GM23338 (cell line): Measurements from ENCODE around the gene ATP13A4. TPM values are rescaled to one million over a fixed set of nuclear protein-coding genes. Genes with fewer than 3 reads are reported as not detected.

Experiments used
- ATAC-seq: fragments of 200-7000 bp; cut with Tn5 transposase; 3 replicates; pipeline ENCODE4 v1.9.1; 2020
- DNase-seq: peaks from one replicate; pipeline ENCODE4 v3.0.0-alpha.2; 2015; ENCODE audit warnings: low spot score
- H2AFZ ChIP-seq: fragments of 200-600 bp; sonication (generic); 2 replicates; pipeline ENCODE4 v1.8.0; 2016; ENCODE audit warnings: antibody characterized with exemption, mild to moderate bottlenecking, moderate library complexity
- H3F3A ChIP-seq: fragments of 200-600 bp; sonication (generic); replicated peaks from 2 replicates; pipeline ENCODE4 v1.8.0; 2017; ENCODE audit warnings: antibody characterized with exemption, mixed run types, low read depth
- H3K27ac ChIP-seq: fragments of 200-600 bp; sonication (generic); 2 replicates; pipeline ENCODE4 v1.6.1; 2016; ENCODE audit warnings: low read depth
- H3K27me3 ChIP-seq: fragments of 200-600 bp; sonication (generic); 2 replicates; pipeline ENCODE4 v1.8.0; 2016; ENCODE audit warnings: mild to moderate bottlenecking, mixed run types, moderate library complexity; ENCODE audit not compliant: insufficient read depth
- H3K36me3 ChIP-seq: fragments of 200-600 bp; sonication (generic); 2 replicates; pipeline ENCODE4 v1.8.0; 2016; ENCODE audit warnings: mild to moderate bottlenecking; ENCODE audit not compliant: insufficient read depth
- H3K4me1 ChIP-seq: fragments of 200-600 bp; sonication (generic); 2 replicates; pipeline ENCODE4 v1.8.0; 2016; ENCODE audit warnings: mild to moderate bottlenecking, moderate library complexity; ENCODE audit not compliant: insufficient read depth
- H3K4me2 ChIP-seq: fragments of 200-600 bp; sonication (generic); 2 replicates; pipeline ENCODE4 v1.7.1; 2017; ENCODE audit warnings: mixed run types
- H3K4me3 ChIP-seq: fragments of 200-600 bp; sonication (generic); 2 replicates; pipeline ENCODE4 v1.6.1; 2016; ENCODE audit warnings: mixed run types
- H3K79me2 ChIP-seq: fragments of 200-600 bp; sonication (generic); replicated peaks from 2 replicates; pipeline ENCODE4 v1.8.0; 2017; ENCODE audit warnings: mild to moderate bottlenecking; ENCODE audit not compliant: insufficient read depth
- H3K9me2 ChIP-seq: fragments of 200-600 bp; sonication (generic); 2 replicates; pipeline ENCODE4 v1.8.0; 2017; ENCODE audit not compliant: insufficient read depth
- H4K20me1 ChIP-seq: fragments of 200-600 bp; sonication (generic); replicated peaks from 2 replicates; pipeline ENCODE4 v1.8.0; 2017; ENCODE audit warnings: mild to moderate bottlenecking; ENCODE audit not compliant: insufficient read depth
- H3K27ac Mint-ChIP-seq: 2 replicates; pipeline ENCODE4 v1.8.0; 2020; ENCODE audit warnings: inconsistent platforms, mild to moderate bottlenecking, moderate library complexity, mixed read lengths
- H3K27me3 Mint-ChIP-seq: 3 replicates; pipeline ENCODE4 v1.8.0; 2022; ENCODE audit warnings: low read depth, mild to moderate bottlenecking, moderate library complexity, mixed read lengths, inconsistent platforms; ENCODE audit not compliant: insufficient read depth, poor library complexity
- H3K36me3 Mint-ChIP-seq: 3 replicates; pipeline ENCODE4 v1.8.0; 2021; ENCODE audit warnings: low read depth, mild to moderate bottlenecking, inconsistent platforms, moderate library complexity, mixed read lengths
- H3K4me1 Mint-ChIP-seq: 3 replicates; pipeline ENCODE4 v1.8.0; 2020; ENCODE audit warnings: mild to moderate bottlenecking, inconsistent platforms, mixed read lengths
- H3K4me3 Mint-ChIP-seq: 3 replicates; pipeline ENCODE4 v1.8.0; 2021; ENCODE audit warnings: moderate library complexity, mild to moderate bottlenecking, inconsistent platforms, mixed read lengths
- H3K9me3 Mint-ChIP-seq: 3 replicates; pipeline ENCODE4 v1.8.0; 2020; ENCODE audit warnings: moderate library complexity, mild to moderate bottlenecking, inconsistent platforms, mixed read lengths
- CREB1 ChIP-seq: fragments of 250-450 bp; sonication (Bioruptor Pico); IDR thresholded peaks from 2 replicates; pipeline ENCODE4 v1.5.0; 2020; ENCODE audit warnings: low read depth, mild to moderate bottlenecking, moderate library complexity
- EZH2 ChIP-seq: fragments of 200-600 bp; sonication (generic); IDR thresholded peaks from one replicate; pipeline ENCODE4 v1.8.0; 2017; ENCODE audit warnings: antibody characterized with exemption, mild to moderate bottlenecking, low read depth; ENCODE audit not compliant: unreplicated experiment
- EZH2phosphoT487 ChIP-seq: fragments of 200-600 bp; sonication (generic); IDR thresholded peaks from one replicate; pipeline ENCODE4 v1.8.1; 2018; ENCODE audit warnings: antibody characterized with exemption; ENCODE audit not compliant: unreplicated experiment
- JUNB ChIP-seq: IDR thresholded peaks from one replicate; pipeline ENCODE4 v1.6.1; 2016; ENCODE audit warnings: antibody characterized with exemption; ENCODE audit not compliant: unreplicated experiment
- NANOG ChIP-seq: IDR thresholded peaks from 2 replicates; pipeline ENCODE4 v1.6.1; 2016; ENCODE audit warnings: antibody characterized with exemption, borderline replicate concordance
- POLR2AphosphoS5 ChIP-seq: IDR thresholded peaks from 2 replicates; pipeline ENCODE4 v1.6.1; 2016; ENCODE audit warnings: antibody characterized with exemption, low read depth
- ZNF331 ChIP-seq: fragments of 250-450 bp; sonication (Bioruptor Pico); IDR thresholded peaks from 2 replicates; pipeline ENCODE4 v1.5.0; 2020; ENCODE audit warnings: low read depth, mild to moderate bottlenecking, moderate library complexity
- polyA plus RNA-seq: library from polyadenylated mRNA; unstranded; fragments of >200 nt; fragmentation: Nextera tagmentation; extraction: Ambion mirVana; gene quantifications from 2 replicates; pipeline ENCODE4 v1.2.1, GENCODE V29; 2016
- total RNA-seq: library from RNA; depleted of rRNA; stranded (reverse); fragments of >200 nt; shearing (Covaris generic); gene quantifications from 2 replicates; pipeline ENCODE4 v1.2.3, GENCODE V29; 2014
- TF ChIP-seq, protein P1 (sequence below): IDR thresholded peaks from 2 replicates; pipeline ENCODE4 v1.6.1; 2016; ENCODE audit warnings: antibody characterized with exemption
- TF ChIP-seq, protein P2 (sequence below): IDR thresholded peaks from one replicate; pipeline ENCODE4 v1.6.1; 2018; ENCODE audit warnings: antibody characterized with exemption; ENCODE audit not compliant: unreplicated experiment

ATP13A4 gene
- total and polyA plus RNA-seq, 2 experiments from 2014 or later, result not detected

DNA sequence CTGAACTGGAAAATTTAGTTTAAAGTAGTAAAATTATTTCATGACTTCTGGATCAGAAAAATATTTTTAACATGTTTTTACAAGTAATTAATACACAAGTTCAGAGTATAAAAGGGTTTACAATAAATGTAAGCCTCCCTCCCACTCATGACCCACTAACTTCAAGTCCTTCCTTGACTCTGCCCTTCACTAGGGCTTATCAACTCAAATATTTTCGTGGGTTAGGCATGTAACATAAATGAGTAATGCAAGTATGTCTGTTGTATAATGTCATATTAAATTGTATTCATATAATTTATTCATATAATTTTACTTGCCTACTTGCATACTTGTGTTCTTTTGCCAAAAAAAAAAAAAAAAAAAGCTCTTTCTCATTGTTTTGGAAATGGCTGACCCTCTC is 34.9 kb upstream of the ATP13A4 start:
- H3K27me3 ChIP-seq, result peaks cover 7% of the 10 kb centered on the region
- H3K4me3 ChIP-seq, result no peak overlapping the region
- no peaks in the 10 kb centered on the region for H3K36me3 ChIP-seq
- H3K27ac ChIP-seq, result no peak overlapping the region
- H3K27me3 Mint-ChIP-seq, result peaks cover 17% of the 10 kb centered on the region
- no peak overlapping the region for H3K4me2 ChIP-seq
- H4K20me1 ChIP-seq, result no peaks in the 10 kb centered on the region
- peaks cover 15% of the 10 kb centered on the region for H3K4me1 Mint-ChIP-seq
- 0 out of 2 replicates have a peak, but pooled peaks cover 7% of the 10 kb centered on the region for H3K9me2 ChIP-seq
- TF ChIP-seq EZH2, result no peak
- no peak for TF ChIP-seq JUNB
- no peak for TF ChIP-seq CREB1 (CRISPR knock-in tag)
- TF ChIP-seq, protein P1, sequence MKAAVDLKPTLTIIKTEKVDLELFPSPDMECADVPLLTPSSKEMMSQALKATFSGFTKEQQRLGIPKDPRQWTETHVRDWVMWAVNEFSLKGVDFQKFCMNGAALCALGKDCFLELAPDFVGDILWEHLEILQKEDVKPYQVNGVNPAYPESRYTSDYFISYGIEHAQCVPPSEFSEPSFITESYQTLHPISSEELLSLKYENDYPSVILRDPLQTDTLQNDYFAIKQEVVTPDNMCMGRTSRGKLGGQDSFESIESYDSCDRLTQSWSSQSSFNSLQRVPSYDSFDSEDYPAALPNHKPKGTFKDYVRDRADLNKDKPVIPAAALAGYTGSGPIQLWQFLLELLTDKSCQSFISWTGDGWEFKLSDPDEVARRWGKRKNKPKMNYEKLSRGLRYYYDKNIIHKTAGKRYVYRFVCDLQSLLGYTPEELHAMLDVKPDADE, result no peak
- H3K4me1 ChIP-seq, result peaks cover 5% of the 10 kb centered on the region; the same call in 1 of the 2 replicates
- ATAC-seq, result no peak
- H2AFZ ChIP-seq, result no peak overlapping the region
- H3K4me3 Mint-ChIP-seq, result no peak overlapping the region
- peaks cover 14% of the 10 kb centered on the region for H3K79me2 ChIP-seq
- H3K9me3 Mint-ChIP-seq, result no peaks in the 10 kb centered on the region; the same call in 2 of the 3 replicates
- no peak overlapping the region for H3K27ac Mint-ChIP-seq
- no peaks in the 10 kb centered on the region for H3F3A ChIP-seq
- no peaks in the 10 kb centered on the region for H3K36me3 Mint-ChIP-seq
- DNase-seq, result no peak

DNA sequence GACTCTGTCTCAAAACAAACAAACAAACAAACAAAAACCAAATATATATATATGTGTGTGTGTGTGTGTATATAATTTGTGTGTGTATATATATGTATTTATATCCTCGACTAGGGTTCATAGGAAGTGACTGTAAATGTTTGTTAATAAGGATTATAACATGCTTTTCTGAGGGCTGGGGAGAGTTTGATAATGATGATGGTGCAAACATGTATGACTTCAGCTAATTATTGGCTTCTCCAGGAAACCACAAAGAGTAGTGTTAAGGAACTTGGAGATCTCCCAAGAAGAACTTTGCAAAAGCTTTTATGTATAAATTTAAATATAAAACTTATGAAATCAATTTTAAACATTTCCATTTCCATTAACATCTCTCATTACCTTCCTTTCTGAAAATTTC is 34.4 kb upstream of the ATP13A4 start:
- H3F3A ChIP-seq, result no peaks in the 10 kb centered on the region
- H3K27ac ChIP-seq, result no peak overlapping the region
- H3K9me2 ChIP-seq, result 0 out of 2 replicates have a peak, but pooled peaks cover 7% of the 10 kb centered on the region
- H3K27me3 ChIP-seq, result peaks cover 7% of the 10 kb centered on the region
- no peak overlapping the region for H3K27ac Mint-ChIP-seq
- no peak overlapping the region for H3K4me3 Mint-ChIP-seq
- H3K4me1 ChIP-seq, result peaks cover 2% of the 10 kb centered on the region; the same call in 1 of the 2 replicates
- no peaks in the 10 kb centered on the region; the same call in 2 of the 3 replicates for H3K9me3 Mint-ChIP-seq
- ATAC-seq (no peak), DNase-seq (no peak)
- no peak overlapping the region for H3K4me2 ChIP-seq
- peaks cover 17% of the 10 kb centered on the region for H3K27me3 Mint-ChIP-seq
- H2AFZ ChIP-seq, result no peak overlapping the region
- H4K20me1 ChIP-seq, result no peaks in the 10 kb centered on the region
- no peak overlapping the region for H3K4me3 ChIP-seq
- H3K36me3 Mint-ChIP-seq, result no peaks in the 10 kb centered on the region
- H3K36me3 ChIP-seq, result no peaks in the 10 kb centered on the region
- H3K4me1 Mint-ChIP-seq, result peaks cover 10% of the 10 kb centered on the region
- H3K79me2 ChIP-seq, result peaks cover 9% of the 10 kb centered on the region
- TF ChIP-seq ZNF331, result no peak
- TF ChIP-seq, protein P2, sequence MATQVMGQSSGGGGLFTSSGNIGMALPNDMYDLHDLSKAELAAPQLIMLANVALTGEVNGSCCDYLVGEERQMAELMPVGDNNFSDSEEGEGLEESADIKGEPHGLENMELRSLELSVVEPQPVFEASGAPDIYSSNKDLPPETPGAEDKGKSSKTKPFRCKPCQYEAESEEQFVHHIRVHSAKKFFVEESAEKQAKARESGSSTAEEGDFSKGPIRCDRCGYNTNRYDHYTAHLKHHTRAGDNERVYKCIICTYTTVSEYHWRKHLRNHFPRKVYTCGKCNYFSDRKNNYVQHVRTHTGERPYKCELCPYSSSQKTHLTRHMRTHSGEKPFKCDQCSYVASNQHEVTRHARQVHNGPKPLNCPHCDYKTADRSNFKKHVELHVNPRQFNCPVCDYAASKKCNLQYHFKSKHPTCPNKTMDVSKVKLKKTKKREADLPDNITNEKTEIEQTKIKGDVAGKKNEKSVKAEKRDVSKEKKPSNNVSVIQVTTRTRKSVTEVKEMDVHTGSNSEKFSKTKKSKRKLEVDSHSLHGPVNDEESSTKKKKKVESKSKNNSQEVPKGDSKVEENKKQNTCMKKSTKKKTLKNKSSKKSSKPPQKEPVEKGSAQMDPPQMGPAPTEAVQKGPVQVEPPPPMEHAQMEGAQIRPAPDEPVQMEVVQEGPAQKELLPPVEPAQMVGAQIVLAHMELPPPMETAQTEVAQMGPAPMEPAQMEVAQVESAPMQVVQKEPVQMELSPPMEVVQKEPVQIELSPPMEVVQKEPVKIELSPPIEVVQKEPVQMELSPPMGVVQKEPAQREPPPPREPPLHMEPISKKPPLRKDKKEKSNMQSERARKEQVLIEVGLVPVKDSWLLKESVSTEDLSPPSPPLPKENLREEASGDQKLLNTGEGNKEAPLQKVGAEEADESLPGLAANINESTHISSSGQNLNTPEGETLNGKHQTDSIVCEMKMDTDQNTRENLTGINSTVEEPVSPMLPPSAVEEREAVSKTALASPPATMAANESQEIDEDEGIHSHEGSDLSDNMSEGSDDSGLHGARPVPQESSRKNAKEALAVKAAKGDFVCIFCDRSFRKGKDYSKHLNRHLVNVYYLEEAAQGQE, result no peak
- TF ChIP-seq POLR2AphosphoS5, result no peak
- no peak for TF ChIP-seq NANOG
- TF ChIP-seq, protein P1, result no peak
- TF ChIP-seq EZH2phosphoT487, result no peak
- TF ChIP-seq CREB1 (CRISPR knock-in tag), result no peak
- no peak for TF ChIP-seq JUNB
